H1 (cell line): Measurements from ENCODE around the gene TMOD4.

Experiments
- CTCF ChIP-seq, 3 experiments: IDR thresholded peaks; 1 replicate in 2 of 3; 2 replicates in 1 of 3; pipeline versions ENCODE4 v1.5.1 to v1.6.1; 2011; ENCODE audit warnings: low read length in 3 of 3, mild to moderate bottlenecking in 3 of 3, inconsistent platforms in 2 of 3, low read depth in 1 of 3, moderate library complexity in 1 of 3; ENCODE audit not compliant: insufficient read depth in 1 of 3; ENCODE audit errors: control extremely low read depth in 1 of 3
- POLR2A ChIP-seq, 2 experiments: IDR thresholded peaks; 1 replicate in 1 of 2; 2 replicates in 1 of 2; pipeline ENCODE4 v1.6.1; 2011; ENCODE audit warnings: low read depth in 2 of 2, low read length in 2 of 2, mild to moderate bottlenecking in 2 of 2; ENCODE audit errors: control extremely low read depth in 1 of 2
- TAF1 ChIP-seq: IDR thresholded peaks from 2 replicates; pipeline ENCODE4 v1.6.1; 2011; ENCODE audit warnings: mild to moderate bottlenecking, low read depth, low read length
- TEAD4 ChIP-seq: IDR thresholded peaks from 2 replicates; pipeline ENCODE4 v1.6.1; 2012; ENCODE audit warnings: low read depth, low read length, inconsistent platforms, mixed read lengths
- USF2 ChIP-seq: IDR thresholded peaks from 2 replicates; pipeline ENCODE4 v1.6.1; 2011; ENCODE audit warnings: low read length, improper control_type of control experiment

GRCh38 chr1:151167116-151167515 is 8.7 kb downstream of the TMOD4 start:
- TF ChIP-seq TEAD4 (no peak), USF2 (no peak), CTCF (IDR thresholded peaks at IDR 0.05; ENCODE audit: control extremely low read depth in 1 of 3, insufficient read depth in 1 of 3, low read depth in 1 of 3, low read length in 3 of 3) (no peak), TAF1 (no peak), POLR2A (IDR thresholded peaks at IDR 0.05; ENCODE audit: control extremely low read depth in 1 of 2, low read depth in 2 of 2, low read length in 2 of 2) (no peak)
